GM21360 (cell line): Measurements from ENCODE around the gene ACAP2.

ENCODE experiments used
- ATAC-seq: cut with Tn5 transposase; IDR thresholded peaks from one replicate; pipeline ENCODE4 v1.9.1; 2021; ENCODE audit warnings: mild to moderate bottlenecking, moderate library complexity; ENCODE audit not compliant: unreplicated experiment

Gene ACAP2

GRCh38 chr3:195263925-195264600 lies 178.8 kb downstream of the ACAP2 start:
- no peak for ATAC-seq

- no peak for ATAC-seq
Measured at GRCh38 chr3:195263193-195263924, 179.5 kb downstream of the ACAP2 start.

- no peak for ATAC-seq
Measured at GRCh38 chr3:195261925-195262324, 180.9 kb downstream of the ACAP2 start.

- peak; percentile 2 for ATAC-seq
Measured at GRCh38 chr3:195260280-195260905, 182.4 kb downstream of the ACAP2 start.

- ATAC-seq: peak; percentile 78
Measured at GRCh38 chr3:195259475-195260279, 183.1 kb downstream of the ACAP2 start.

GRCh38 chr3:195259154-195259474 lies 183.7 kb downstream of the ACAP2 start:
- ATAC-seq: peak; percentile 1

GRCh38 chr3:195258449-195259153 lies 184.2 kb downstream of the ACAP2 start:
- ATAC-seq: no peak

- no peak for ATAC-seq
Measured at GRCh38 chr3:195257454-195258448, 185.1 kb downstream of the ACAP2 start.

GRCh38 chr3:195256639-195257453 lies 186.0 kb downstream of the ACAP2 start:
- ATAC-seq: no peak

- ATAC-seq: no peak
Measured at GRCh38 chr3:195255571-195256501, 187.0 kb downstream of the ACAP2 start.

- no peak for ATAC-seq
Measured at GRCh38 chr3:195255176-195255500, 187.7 kb downstream of the ACAP2 start.

GRCh38 chr3:195254454-195255175 lies 188.2 kb downstream of the ACAP2 start:
- no peak for ATAC-seq

GRCh38 chr3:195253923-195254432 lies 188.8 kb downstream of the ACAP2 start:
- no peak for ATAC-seq

GRCh38 chr3:195251336-195252065 lies 191.3 kb downstream of the ACAP2 start:
- no peak for ATAC-seq

GRCh38 chr3:195250473-195251251 lies 192.2 kb downstream of the ACAP2 start:
- ATAC-seq: no peak
